Pancreas (tissue), 10 donors: ENCODE measurements around the gene LIPE. TPM values are rescaled to one million over a fixed set of nuclear protein-coding genes. Genes with fewer than 3 reads are reported as not detected.

Experiments used
- ATAC-seq, 4 donors: fragments of 200-7000 bp; cut with Tn5 transposase; one replicate each; pipeline versions ENCODE4 v1.8.0 to v1.9.1; 2020; ENCODE audit warnings: mild to moderate bottlenecking in 4 of 4, moderate library complexity in 4 of 4
- DNase-seq, 6 donors: peaks; one replicate each; pipeline ENCODE4 v3.0.0-alpha.2; 2020
- FAIRE-seq: peaks from 2 replicates; lab custom pipeline; 2012; peaks lifted over from hg19 to GRCh38; lab: Jason Lieb, UNC
- H3K27ac ChIP-seq, 4 donors: fragments of 200-600 bp; sonication (generic); 1 replicate in 3 of 4; 2 replicates in 1 of 4; pipeline versions ENCODE4 v1.5.0 to v1.8.0; 2020
- H3K27me3 ChIP-seq, 4 donors: fragments of 200-600 bp; one replicate each; pipeline ENCODE4 v1.8.0; 2021
- H3K36me3 ChIP-seq, 3 donors: fragments of 200-600 bp; sonication (generic) in 1 of 3; one replicate each; pipeline versions ENCODE4 v1.5.0 to v1.8.0; 2020 to 2021
- H3K4me1 ChIP-seq, 3 donors: fragments of 200-600 bp; one replicate each; pipeline ENCODE4 v1.8.0; 2021
- H3K4me3 ChIP-seq, 4 donors: fragments of 200-600 bp; sonication (generic) in 2 of 4; one replicate each; pipeline versions ENCODE4 v1.5.0 to v1.8.0; 2020 to 2021
- H3K9me3 ChIP-seq, 4 donors: fragments of 200-600 bp; one replicate each; pipeline ENCODE4 v1.8.0; 2021
- CTCF ChIP-seq, 4 donors: fragments of 200-600 bp; sonication (generic) in 3 of 4; IDR thresholded peaks; one replicate each; pipeline versions ENCODE4 v1.5.0 to v1.8.0; 2021; ENCODE audit warnings: antibody characterized with exemption in 4 of 4
- WGBS, 2 donors: extraction: QIAGEN DNeasy Blood & Tissue Kit; methylation state at CpG; one replicate each; pipeline ENCODE4 v1.1.7; 2013; 5-methylcytosine and 5-hydroxymethylcytosine counted together
- intact Hi-C, 3 donors: fragments of 100-400 bp; cut with DNase I; formaldehyde crosslinking; loops; one replicate each; pipeline versions ENCODE4 v1.11.1 to v1.14.2; 2022
- polyA plus RNA-seq, 2 donors: library from polyadenylated mRNA; stranded (reverse); fragments of 200-250 nt; gene quantifications; one replicate each; pipeline ENCODE4 v1.2.3, GENCODE V29; 2013
- total RNA-seq, 6 donors: library from RNA; stranded (reverse); fragmentation: NEBNext Ultra II Directional in 4 of 6; extraction: Animal tissue kit (Norgen Biotek cat#: 25700) in 4 of 6; gene quantifications; one replicate each; pipeline versions ENCODE4 v1.2.1 to v1.2.4, GENCODE V29; 2021 to 2023
- donor health status: healthy with polysubstance abuse.
- donor health status: DM: no; HTN: no; CAD: no; lungs with moderate emphysema.
- donor health status: DM: no; HTN: no; CAD: no.
- donor health status: control.
- donor health status: control.
- donor health status: Bipolar disorder and iron deficiency.
- donor health status: DM: yes; HTN: yes; CAD: no.
- donor health status: DM: no; HTN: no; CAD: no.
- donor health status: DM: no; HTN: no; CAD: no.
- donor health status: DM: yes; HTN: yes; CAD: no.

LIPE gene
- total and polyA plus RNA-seq, 8 donors = 1.6 to 38.3 (median 5.6) TPM

- FAIRE-seq = no peak
- no peak for TF ChIP-seq CTCF (IDR thresholded peaks at IDR 0.05)
- WGBS, 2 donors = 93 to 96% methylated on average over 14 of the region's 14 CpGs
- no peak overlapping the region for H3K27ac ChIP-seq
- no peaks in the 10 kb centered on the region for H3K4me1 ChIP-seq
- no peak for DNase-seq
- no peaks in the 10 kb centered on the region for H3K27me3 ChIP-seq
- H3K4me3 ChIP-seq = no peak overlapping the region
- no peak for ATAC-seq
- no peaks in the 10 kb centered on the region for H3K9me3 ChIP-seq
- intact Hi-C loops = no loop called here
- H3K36me3 ChIP-seq = peaks cover 0 to 11% (median 0%) of the 10 kb centered on the region in 3 donors
Observed at GRCh38 chr19:42362342-42362741, 64.8 kb downstream of the LIPE start.

GRCh38 chr19:42361545-42361910 is 65.7 kb downstream of the LIPE start:
- FAIRE-seq (no peak), DNase-seq (no peak), ATAC-seq (no peak)
- Histone ChIP-seq H3K4me1 (no peaks in the 10 kb centered on the region), H3K36me3 (peaks cover 0 to 17% (median 0%) of the 10 kb centered on the region in 3 donors), H3K4me3 (no peak overlapping the region), H3K9me3 (no peaks in the 10 kb centered on the region), H3K27ac (no peak overlapping the region), H3K27me3 (no peaks in the 10 kb centered on the region)
- intact Hi-C loops = no loop called here
- WGBS, 2 donors = 90 to 93% methylated on average over 7 of the region's 7 CpGs
- no peak for TF ChIP-seq CTCF (IDR thresholded peaks at IDR 0.05)

- 89 to 90% methylated on average over 16 of the region's 16 CpGs for WGBS, 2 donors
- intact Hi-C loops = no loop called here
- Histone ChIP-seq H3K4me1 (no peaks in the 10 kb centered on the region), H3K9me3 (no peaks in the 10 kb centered on the region), H3K27me3 (no peaks in the 10 kb centered on the region), H3K36me3 (peaks cover 0 to 20% (median 0%) of the 10 kb centered on the region in 3 donors), H3K4me3 (no peak overlapping the region), H3K27ac (no peak overlapping the region)
- DNase-seq (no peak), ATAC-seq (no peak), FAIRE-seq (no peak)
- no peak for TF ChIP-seq CTCF (IDR thresholded peaks at IDR 0.05)
Observed at GRCh38 chr19:42360787-42361544, 66.2 kb downstream of the LIPE start.

GRCh38 chr19:42357290-42357689 is 69.9 kb downstream of the LIPE start:
- ATAC-seq (no peak), FAIRE-seq (no peak), DNase-seq (peak in 1 of 6 donors; percentile 62)
- Histone ChIP-seq H3K4me3 (no peak overlapping the region), H3K9me3 (no peaks in the 10 kb centered on the region), H3K36me3 (peaks cover 0 to 12% (median 0%) of the 10 kb centered on the region in 3 donors), H3K27me3 (no peaks in the 10 kb centered on the region), H3K27ac (no peak overlapping the region), H3K4me1 (no peaks in the 10 kb centered on the region)
- 90 to 94% methylated on average over 12 of the region's 12 CpGs for WGBS, 2 donors
- intact Hi-C loops = no loop called here
- TF ChIP-seq CTCF (IDR thresholded peaks at IDR 0.05) = no peak

- peaks cover 0 to 17% (median 0%) of the 10 kb centered on the region in 3 donors for H3K36me3 ChIP-seq
- ATAC-seq (no peak), DNase-seq (peak in 1 of 6 donors; percentile 55), FAIRE-seq (no peak)
- H3K27me3 ChIP-seq = no peaks in the 10 kb centered on the region
- no peak overlapping the region for H3K4me3 ChIP-seq
- WGBS, 2 donors = 98% methylated on average over 15 of the region's 15 CpGs
- H3K9me3 ChIP-seq = no peaks in the 10 kb centered on the region
- no peak for TF ChIP-seq CTCF (IDR thresholded peaks at IDR 0.05)
- intact Hi-C loops = no loop called here
- H3K4me1 ChIP-seq = no peaks in the 10 kb centered on the region
- no peak overlapping the region for H3K27ac ChIP-seq
Observed at GRCh38 chr19:42356686-42357085, 70.5 kb downstream of the LIPE start.
